OCI-LY7 (cell line): ENCODE results near the gene ZBTB16.

Experiments
- CTCF ChIP-seq: fragments of 200-600 bp; sonication (generic); conservative IDR thresholded peaks from 2 replicates; pipeline ENCODE4 v1.5.1; 2014; ENCODE audit warnings: mild to moderate bottlenecking, antibody characterized with exemption, low read length, moderate library complexity, mixed read lengths
- EZH2phosphoT487 ChIP-seq: fragments of 200-600 bp; sonication (generic); IDR thresholded peaks from 2 replicates; pipeline ENCODE4 v1.6.1; 2018; ENCODE audit warnings: low read depth, borderline replicate concordance, mild to moderate bottlenecking, mixed run types, antibody characterized with exemption, low read length, moderate library complexity, mixed read lengths

DNA sequence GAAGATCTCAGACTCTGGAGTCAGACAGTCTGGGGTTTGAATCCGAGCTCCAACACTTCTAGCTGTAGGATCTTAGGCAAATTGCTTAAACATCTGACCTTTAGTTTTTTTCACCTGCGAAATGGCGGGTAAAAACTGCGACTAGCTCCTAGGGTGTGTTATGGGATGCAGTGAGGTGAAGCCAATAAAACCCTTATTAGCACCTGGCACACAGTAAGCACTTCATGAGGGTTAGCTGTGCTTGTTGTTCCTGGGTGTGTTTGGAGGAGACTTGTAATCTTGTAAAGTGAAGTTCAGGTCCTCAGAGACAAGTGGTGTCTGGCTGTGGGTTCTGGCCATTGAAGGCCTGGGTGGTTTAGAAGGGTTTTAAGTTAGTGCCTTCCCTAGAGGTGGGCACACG, 68.9 kb downstream of the ZBTB16 start:
- no peak for TF ChIP-seq CTCF
- no peak for TF ChIP-seq EZH2phosphoT487
